Tongue (tissue), 2 donors: ENCODE measurements around the gene DMRTC2. TPM values are rescaled to one million over a fixed set of nuclear protein-coding genes. Genes with fewer than 3 reads are reported as not detected.
A peak's percentile ranks its signal among the peaks of the same experiment; 100 is the strongest.

Experiments
- DNase-seq: peaks from one replicate; pipeline ENCODE4 v3.0.0-alpha.2; 2015
- total RNA-seq: library from RNA; depleted of rRNA; stranded (reverse); fragments of >200 nt; gene quantifications from one replicate; pipeline ENCODE4 v1.2.3, GENCODE V29; 2014

DMRTC2 gene
- total RNA-seq, result not detected

DNA sequence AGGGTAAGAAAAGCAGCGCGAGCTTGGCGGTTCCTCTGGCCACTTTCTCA lies at the start of gene DMRTC2:
TSS of gene DMRTC2 (plus strand) at position 42 of the 50 bp plus-strand sequence. CDS start 2,387 bp downstream, outside the sequence.
- DNase-seq, result no peak

DNA sequence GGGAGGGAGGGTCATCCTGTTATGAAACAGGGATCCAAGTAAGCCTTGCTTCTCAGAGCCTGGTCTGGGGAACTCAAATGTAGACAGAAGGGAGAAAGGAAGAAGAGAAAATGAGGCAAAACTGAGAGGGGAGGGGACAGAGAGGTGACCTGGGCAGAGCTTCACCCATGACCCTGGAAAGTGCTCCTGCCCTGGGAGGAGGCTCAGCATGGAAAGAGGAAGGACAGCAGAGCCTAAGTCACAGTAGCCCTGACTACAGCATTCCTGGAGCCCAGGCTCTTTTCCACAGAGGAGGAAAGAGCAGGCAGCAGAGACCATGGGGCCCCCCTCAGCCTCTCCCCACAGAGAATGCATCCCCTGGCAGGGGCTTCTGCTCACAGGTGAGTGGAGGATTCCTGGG lies 48.5 kb upstream of the DMRTC2 start, which contains the start of gene CEACAM3:
TSS of gene CEACAM3 (plus strand) at position 226 of the 400 bp plus-strand sequence. CDS start at position 317, 91 bp downstream.
- DNase-seq, result no peak

DNA sequence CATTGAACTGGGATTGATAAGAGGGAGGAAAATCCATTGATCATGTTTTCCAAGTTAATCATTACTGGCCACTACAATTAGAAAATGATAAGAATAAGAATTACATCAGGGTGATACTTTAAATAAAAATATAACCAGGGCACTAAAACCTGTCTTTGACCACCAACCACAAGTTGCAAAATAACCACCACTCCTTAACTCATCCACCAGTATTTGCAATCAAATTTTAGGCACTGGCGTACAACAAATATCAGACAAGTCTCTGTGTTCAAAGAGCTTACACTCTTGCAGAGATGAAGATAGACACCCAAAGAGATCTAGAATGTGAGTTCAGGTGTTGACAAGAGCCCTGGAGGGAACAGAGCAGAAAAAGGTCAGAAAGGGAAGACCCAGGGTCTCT lies 47.9 kb upstream of the DMRTC2 start:
- DNase-seq, result no peak

- DNase-seq, result peak; percentile 15
Measured at GRCh38 chr19:41799444-41800000, 45.3 kb upstream of the DMRTC2 start.

- no peak for DNase-seq
Measured at GRCh38 chr19:41801031-41801430, 43.8 kb upstream of the DMRTC2 start.

- DNase-seq, result no peak
Measured at GRCh38 chr19:41801792-41802211, 43.0 kb upstream of the DMRTC2 start.

DNA sequence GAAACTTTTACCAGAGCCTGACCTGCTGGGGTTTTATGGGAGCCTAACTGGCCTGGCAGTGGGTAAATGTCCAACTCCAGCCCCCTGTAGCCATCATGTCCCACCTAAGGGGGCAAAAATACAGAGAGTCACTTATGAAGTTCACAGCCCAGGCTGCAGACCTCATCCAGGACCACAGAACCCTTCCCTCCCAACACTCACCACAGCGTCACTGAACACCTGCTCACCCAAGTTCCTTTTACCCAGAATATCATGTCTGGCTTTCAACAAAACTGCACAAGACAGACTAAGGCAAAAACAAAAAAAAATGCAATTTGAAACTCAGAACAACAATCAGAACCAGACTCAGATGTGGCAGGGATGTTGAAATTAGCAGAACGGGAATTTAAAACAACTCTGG lies 42.1 kb upstream of the DMRTC2 start:
- DNase-seq, result no peak

DNA sequence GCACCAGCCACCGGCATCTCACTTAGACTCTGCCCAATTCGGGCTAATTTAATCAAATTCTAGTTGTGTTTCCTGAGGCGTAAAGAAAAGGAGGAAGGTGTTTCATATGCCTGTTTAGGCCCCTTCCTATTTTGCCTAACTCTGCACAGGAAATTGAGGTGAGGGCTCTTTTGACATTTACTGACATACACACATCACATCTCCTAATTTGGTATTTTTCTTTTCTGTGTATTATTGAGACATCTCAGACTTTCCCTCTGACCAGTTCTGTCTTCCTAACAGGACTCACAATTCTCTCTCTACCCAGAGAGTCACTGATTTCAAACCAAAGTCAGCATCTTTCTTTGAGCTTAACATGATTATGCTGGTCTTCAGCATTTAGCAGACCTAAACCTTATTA lies 40.5 kb upstream of the DMRTC2 start:
- no peak for DNase-seq

DNA sequence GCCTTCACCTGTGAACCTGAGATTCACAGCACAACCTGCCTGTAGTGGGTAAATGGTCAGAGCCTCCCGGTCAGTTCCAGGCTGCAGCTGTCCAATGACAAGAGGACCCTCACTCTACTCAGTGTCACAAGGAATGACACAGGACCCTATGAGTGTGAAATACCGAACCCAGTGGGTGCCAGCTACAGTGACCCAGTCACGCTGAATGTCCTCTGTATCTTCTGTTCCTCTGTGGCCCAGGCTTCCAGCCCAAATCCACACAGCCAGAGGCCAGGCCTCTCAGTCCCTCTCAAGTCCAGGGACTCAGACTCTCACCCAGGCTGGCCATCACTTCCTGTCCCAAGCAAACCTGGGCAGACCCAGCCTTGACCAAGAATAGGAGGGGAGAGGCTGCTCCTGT lies 37.7 kb upstream of the DMRTC2 start:
- no peak for DNase-seq

DNA sequence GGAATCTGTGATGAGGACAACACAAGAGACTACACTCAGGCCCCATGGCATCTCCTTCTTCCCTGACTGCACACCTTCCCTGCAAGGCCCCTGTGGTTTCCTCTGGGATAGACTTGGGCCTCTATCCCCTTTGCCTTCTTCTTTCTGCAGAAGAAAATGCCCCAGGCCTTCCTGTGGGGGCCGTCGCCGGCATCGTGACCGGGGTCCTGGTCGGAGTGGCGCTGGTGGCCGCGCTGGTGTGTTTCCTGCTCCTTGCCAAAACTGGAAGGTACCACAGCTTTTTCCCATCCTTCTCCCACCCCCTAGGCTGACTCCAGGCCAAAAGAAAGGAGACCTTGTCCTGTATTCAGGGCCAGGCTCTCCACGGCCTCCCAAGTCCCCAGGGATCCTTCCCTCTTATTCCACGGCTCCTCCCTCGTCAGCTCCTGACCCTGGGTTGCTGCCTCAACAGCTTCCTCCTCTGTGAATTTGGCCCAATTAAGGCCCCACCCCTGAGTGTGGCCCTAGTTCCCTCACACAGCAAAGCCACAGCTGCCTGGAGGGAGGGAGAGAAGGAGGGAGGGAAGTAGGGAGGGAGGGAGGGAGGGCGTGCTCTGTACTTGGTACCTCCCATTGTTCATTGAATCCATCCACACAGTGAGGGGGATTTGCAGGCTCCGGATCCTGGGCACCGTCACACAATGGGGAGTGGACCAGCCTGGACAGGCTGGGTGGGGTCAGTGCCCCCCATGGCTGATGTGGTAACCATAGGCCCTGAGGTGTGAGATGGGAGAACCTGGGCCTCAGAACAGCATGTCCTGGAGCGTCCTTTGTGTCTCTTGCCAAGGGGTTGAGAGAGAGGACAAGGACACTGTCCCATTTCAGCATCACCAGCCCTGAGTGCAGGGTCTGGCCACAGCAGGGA lies 35.9 kb upstream of the DMRTC2 start:
- DNase-seq, result no peak

DNA sequence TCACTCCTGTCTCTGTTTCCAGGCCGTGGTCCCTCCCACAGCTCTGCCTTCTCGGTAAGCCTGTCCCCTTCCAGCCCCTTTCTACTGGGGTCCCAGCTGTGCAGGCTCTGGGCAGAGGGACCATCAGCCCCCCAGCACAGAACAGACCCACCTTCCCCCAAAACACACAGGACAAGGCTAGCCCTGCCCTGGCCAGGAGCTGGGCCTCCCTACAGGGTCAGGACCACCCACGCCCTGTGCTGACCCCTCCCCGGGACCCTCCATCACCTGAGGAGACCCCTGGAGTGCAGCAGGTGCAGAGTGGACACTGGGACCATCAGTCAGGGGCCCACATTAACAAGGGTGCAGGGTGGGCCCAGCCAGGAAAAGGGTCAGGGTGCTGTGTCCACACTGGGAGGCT lies 34.5 kb upstream of the DMRTC2 start:
- DNase-seq, result no peak

DNA sequence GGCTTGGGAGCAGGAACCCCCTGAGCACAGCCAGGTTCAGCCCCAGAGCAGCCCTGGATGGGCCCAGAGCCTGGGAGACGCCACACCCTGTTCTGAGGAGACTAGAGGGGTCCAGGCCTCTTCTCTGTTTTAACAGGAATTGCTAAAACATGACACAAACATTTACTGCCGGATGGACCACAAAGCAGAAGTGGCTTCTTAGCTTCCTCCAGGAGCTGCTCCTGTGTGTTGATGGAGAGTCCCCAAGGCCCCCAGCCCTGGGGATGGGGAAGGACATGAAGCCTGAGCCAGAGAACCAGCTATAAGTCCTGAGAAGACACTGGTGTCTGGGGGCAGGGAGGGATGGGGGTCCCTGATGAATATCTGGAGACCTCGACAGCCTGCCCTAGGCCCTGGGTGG lies 33.8 kb upstream of the DMRTC2 start:
- DNase-seq, result no peak

- DNase-seq, result no peak
Measured at GRCh38 chr19:41811981-41812380, 32.9 kb upstream of the DMRTC2 start.

GRCh38 chr19:41813911-41814310 lies 30.9 kb upstream of the DMRTC2 start:
- DNase-seq, result no peak

DNA sequence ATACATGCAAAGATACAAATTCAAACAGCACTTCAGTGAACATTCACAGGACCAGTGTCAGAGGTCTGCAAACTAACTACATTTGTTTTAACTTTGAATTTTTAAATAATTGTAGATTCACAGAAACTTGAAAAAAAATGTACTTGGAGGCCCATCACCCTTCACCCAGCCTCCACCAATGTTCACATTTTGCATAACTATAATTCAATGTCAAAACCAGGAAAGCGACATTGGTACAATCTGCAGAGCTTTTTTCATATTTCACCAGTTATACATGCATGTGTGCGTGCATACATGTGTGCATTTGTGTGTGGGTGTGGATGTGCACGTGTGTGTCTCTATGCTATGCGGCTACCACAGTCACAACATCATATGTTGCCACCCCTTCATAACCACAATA lies 29.5 kb upstream of the DMRTC2 start:
- DNase-seq, result no peak

- DNase-seq, result no peak
Measured at GRCh38 chr19:41816761-41817160, 28.1 kb upstream of the DMRTC2 start.

DNA sequence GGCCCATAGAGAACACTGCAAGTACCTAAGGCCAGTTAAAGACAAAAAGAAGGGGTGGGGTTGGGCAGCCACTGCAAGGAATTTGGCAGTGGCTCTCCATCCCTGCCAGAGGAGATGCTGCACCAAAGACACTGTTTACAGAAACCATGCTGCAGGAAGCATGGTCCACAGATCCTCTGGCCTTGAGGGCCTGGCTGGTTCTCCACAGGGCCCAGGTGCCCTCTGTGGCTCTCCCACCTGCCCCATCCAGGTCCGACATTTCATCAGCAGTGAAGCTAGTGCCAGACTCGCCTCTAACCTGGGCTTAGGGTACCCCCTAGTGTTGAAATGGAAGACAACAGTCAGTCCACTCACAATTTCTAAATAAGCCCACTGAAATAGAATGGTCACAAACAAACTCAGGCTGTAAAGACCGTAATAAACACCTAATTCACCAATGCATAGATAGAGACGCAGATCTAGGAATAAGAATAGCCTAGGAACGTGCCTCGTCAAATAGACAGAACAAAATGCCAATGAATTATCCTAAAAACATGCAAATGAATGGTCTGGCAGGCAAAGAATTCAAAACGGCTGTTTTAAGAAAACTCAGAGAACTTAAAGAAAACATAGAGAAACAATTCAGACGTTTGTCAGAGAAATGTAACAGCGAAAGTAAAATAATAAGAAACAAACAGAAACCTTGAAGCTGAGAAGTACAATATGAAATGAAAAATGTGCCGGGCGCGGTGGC lies 23.7 kb upstream of the DMRTC2 start:
- peak; percentile 18 for DNase-seq

- no peak for DNase-seq
Measured at GRCh38 chr19:41837981-41838708, 6.7 kb upstream of the DMRTC2 start.

DNA sequence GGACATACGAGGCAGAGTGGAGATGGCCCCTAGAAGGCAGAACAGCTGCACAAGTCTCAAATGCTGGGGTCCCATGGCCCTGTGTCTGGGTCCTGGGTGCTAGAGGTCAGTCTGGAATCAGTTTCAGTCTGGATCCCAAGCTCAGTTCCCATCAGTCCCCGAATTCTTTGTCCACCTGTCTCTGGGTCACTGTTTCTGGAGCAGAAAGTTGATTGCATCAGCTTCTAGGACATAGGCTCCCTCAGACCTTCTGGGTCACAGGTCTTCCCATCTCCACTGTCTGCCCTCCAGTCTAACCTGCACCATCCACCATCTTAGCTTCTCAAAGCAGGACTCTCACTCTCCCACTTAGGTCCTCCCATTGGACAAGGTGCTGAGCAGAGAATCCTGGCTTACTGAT lies 5.6 kb upstream of the DMRTC2 start:
- DNase-seq, result no peak

GRCh38 chr19:41843371-41843770 lies 1.5 kb upstream of the DMRTC2 start:
- no peak for DNase-seq

DNA sequence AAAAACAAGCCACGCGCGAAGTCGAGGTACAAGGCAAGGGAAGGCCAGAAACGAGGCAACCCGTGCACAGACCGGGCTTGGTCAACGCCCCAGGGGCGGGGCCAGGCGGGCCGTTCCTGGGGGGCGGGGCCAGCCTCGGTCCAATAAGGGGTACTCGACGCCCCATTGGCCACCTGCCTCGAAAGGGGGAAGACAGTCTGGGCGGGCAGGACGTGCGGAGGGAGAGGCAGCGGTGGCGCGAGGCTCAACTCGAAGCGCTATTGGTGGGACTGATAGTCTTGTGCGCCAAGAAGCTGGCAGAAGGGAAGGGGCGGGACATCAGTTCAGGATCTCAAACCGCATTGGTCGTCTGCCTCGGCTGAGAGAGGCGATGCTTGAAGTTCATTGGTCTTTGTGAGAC lies 241 bp upstream of the DMRTC2 start, which contains the start of gene LYPD4:
TSS of gene LYPD4 (minus strand) at position 83 of the 400 bp plus-strand sequence. CDS start 5,398 bp downstream, outside the sequence.
- DNase-seq, result no peak

DNA sequence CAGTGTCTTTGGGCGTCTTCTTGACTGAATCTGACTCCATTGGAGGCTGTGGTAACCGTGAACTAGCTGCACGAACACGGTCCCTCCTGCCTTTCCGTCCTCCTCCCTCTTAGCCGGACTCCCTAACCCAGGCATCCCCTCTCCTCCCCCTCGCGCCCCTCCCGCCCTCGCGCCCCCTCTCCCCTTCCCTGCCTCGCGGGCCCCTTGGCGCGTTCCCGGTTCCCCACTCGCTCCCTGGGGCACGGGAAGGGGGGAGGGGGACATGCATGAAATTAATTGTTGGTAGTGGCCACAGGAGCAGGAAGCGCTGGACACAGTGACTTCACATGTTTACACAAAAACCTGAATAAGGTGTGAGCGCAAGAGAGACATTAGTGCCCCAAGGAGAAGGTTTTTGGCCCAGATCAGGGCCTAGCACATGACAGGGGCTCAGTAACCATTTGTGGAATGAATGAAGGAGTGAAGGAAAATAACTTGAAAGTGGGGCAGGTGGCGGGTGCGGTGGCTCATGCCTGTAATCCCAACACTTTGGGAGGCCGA lies 279 bp downstream of the DMRTC2 start:
- no peak for DNase-seq
